K562 (cell line): ENCODE results near the gene NOD1.

Source experiments
- CC2D1A ChIP-seq: fragments of 450-650 bp; IDR thresholded peaks from 2 replicates; pipeline ENCODE4 v1.6.1; 2017; ENCODE audit warnings: mild to moderate bottlenecking
- CEBPB ChIP-seq: fragments of 450-650 bp; IDR thresholded peaks from 2 replicates; pipeline ENCODE4 v1.6.1; 2016; ENCODE audit warnings: missing genetic modification characterization, missing compliant biosample characterization
- MEIS2 ChIP-seq: fragments of 450-650 bp; IDR thresholded peaks from 2 replicates; pipeline ENCODE4 v1.6.1; 2014; ENCODE audit warnings: mild to moderate bottlenecking; ENCODE audit not compliant: partially characterized antibody
- NBN ChIP-seq: fragments of 450-650 bp; IDR thresholded peaks from 2 replicates; pipeline ENCODE4 v1.6.1; 2016; ENCODE audit warnings: low read depth, mild to moderate bottlenecking
- POLR2A ChIP-seq: fragments of 450-650 bp; conservative IDR thresholded peaks from 2 replicates; pipeline ENCODE4 v1.6.1; 2016
- SMARCB1 ChIP-seq: IDR thresholded peaks from 2 replicates; pipeline ENCODE4 v1.6.1; 2011; ENCODE audit warnings: improper control_type of control experiment, low read depth; ENCODE audit not compliant: insufficient read length
- TF ChIP-seq, protein P1 (sequence below), 3 experiments: fragments of 200-800 bp in 1 of 3; fragments of 250-450 bp in 1 of 3; fragments of 450-650 bp in 1 of 3; sonication (Bioruptor Pico) in 1 of 3; sonication (Bioruptor generic) in 1 of 3; formaldehyde crosslinking in 1 of 3; IDR thresholded peaks; 2 replicates each; pipeline versions ENCODE4 v1.6.1 to v1.8.0; 2016 to 2022; ENCODE audit warnings: mild to moderate bottlenecking in 2 of 3, missing genetic modification characterization in 2 of 3, missing compliant biosample characterization in 1 of 3, moderate library complexity in 1 of 3

DNA sequence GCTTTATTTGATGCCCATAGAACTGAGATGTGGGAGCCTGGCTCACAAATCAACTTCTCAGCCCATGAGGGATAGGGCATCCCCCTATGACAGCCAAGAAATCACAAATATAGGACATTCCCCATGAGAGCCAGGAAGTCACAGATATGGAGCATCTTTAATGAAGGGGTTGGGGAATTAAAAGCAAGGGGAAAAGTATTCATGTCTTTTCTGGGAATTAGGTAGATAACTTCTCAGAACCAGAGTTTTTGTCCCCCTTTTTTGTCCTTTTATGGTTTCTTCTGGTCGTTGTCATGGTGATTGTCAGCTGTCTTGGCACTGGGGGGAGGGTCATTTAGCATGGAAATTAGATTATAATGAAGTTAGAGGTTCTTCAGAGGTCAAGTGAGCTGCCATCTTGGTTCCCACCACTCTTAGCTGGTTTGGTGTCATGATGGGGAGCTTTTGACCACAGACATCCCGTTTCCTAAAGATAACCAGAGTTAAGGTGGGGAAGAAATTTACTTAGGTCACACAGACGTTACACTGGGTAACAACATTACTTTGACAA is 56.9 kb downstream of the NOD1 start:
- TF ChIP-seq NBN (no peak), SMARCB1 (no peak), POLR2A (no peak), CEBPB (no peak), CC2D1A (no peak), MEIS2 (no peak)
- TF ChIP-seq, protein P1, sequence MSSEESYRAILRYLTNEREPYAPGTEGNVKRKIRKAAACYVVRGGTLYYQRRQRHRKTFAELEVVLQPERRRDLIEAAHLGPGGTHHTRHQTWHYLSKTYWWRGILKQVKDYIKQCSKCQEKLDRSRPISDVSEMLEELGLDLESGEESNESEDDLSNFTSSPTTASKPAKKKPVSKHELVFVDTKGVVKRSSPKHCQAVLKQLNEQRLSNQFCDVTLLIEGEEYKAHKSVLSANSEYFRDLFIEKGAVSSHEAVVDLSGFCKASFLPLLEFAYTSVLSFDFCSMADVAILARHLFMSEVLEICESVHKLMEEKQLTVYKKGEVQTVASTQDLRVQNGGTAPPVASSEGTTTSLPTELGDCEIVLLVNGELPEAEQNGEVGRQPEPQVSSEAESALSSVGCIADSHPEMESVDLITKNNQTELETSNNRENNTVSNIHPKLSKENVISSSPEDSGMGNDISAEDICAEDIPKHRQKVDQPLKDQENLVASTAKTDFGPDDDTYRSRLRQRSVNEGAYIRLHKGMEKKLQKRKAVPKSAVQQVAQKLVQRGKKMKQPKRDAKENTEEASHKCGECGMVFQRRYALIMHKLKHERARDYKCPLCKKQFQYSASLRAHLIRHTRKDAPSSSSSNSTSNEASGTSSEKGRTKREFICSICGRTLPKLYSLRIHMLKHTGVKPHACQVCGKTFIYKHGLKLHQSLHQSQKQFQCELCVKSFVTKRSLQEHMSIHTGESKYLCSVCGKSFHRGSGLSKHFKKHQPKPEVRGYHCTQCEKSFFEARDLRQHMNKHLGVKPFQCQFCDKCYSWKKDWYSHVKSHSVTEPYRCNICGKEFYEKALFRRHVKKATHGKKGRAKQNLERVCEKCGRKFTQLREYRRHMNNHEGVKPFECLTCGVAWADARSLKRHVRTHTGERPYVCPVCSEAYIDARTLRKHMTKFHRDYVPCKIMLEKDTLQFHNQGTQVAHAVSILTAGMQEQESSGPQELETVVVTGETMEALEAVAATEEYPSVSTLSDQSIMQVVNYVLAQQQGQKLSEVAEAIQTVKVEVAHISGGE (CRISPR knock-in tag; IDR thresholded peaks at IDR 0.05), result no peak
